ENCODE results near the gene WWOX.

The WWOX gene

DNA sequence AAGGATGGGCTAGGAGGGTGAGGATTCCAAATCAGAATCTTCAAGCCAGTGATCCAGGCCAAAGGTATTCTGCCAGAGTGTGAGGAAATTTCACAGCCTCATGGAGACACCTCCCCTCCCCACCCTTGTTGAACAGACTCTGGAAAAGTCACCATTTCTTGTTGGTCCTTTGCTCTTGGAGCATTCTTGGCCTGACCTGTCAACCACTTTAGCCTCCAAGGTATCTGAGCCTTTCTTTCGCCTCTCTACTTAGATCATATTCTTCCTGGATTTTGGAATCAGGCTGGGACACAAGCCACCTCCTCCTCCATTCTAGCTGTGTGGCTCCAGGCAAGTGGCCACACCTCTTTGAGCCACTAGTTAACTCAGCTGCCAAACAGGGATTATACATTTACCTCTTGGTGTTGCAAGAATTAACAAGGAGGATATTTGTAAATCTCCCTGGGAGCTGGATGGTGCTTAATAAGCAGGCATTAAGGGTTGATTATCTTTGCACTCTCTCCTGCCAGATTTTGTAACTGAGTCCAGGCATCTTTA is 193.5 kb downstream of the WWOX start:
- no peaks in the 10 kb centered on the region for H3K27me3 ChIP-seq (replicated peaks; ENCODE audit: control insufficient read depth, insufficient read depth, low read length)
- TF ChIP-seq CTCF (IDR thresholded peaks at IDR 0.05; ENCODE audit: insufficient read depth, low read length, poor library complexity, severe bottlenecking): no peak
- no peak for DNase-seq (ENCODE audit: extremely low read depth, insufficient read length)
- H3K4me3 ChIP-seq (replicated peaks; ENCODE audit: low read depth, low read length): no peak overlapping the region
- no peaks in the 10 kb centered on the region for H3K36me3 ChIP-seq (ENCODE audit: control insufficient read depth, insufficient read depth, low read length)

- H3K4me3 ChIP-seq (replicated peaks; ENCODE audit: low read depth, low read length): no peak overlapping the region
- no peaks in the 10 kb centered on the region for H3K27me3 ChIP-seq (replicated peaks; ENCODE audit: control insufficient read depth, insufficient read depth, low read length)
- no peak for TF ChIP-seq CTCF (IDR thresholded peaks at IDR 0.05; ENCODE audit: insufficient read depth, low read length, poor library complexity, severe bottlenecking)
- DNase-seq (ENCODE audit: extremely low read depth, insufficient read length): no peak
- no peaks in the 10 kb centered on the region for H3K36me3 ChIP-seq (ENCODE audit: control insufficient read depth, insufficient read depth, low read length)
Observed at GRCh38 chr16:78294538-78295225, 195.2 kb downstream of the WWOX start.

DNA sequence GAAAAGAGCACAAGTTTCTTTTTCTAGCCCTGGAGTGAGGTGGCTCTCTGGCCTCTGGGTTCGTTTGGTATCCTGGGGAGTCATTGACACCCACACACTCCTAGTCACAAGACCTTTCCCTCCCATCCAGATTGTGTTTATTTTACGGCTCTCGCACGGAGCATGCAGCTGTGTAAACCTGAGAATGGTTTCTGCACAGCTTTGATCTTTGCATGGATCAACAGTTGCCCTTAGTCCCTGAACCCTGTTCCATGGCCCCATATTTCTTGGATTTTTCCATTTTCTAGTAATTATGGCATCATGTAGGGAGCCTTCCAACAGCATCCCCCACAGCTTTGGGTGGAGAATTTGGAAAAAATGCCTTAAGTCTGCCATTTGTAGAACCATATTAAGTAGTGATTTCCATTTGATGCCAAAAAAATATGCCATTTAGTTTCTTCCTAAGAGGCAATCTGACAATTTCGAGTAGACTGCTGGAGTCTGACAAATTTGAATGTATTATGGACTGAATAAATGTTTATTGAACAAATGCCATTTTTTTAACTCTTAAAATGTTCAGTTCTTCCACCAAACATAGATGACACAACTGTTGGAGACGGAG is 197.7 kb downstream of the WWOX start:
- Histone ChIP-seq H3K27me3 (replicated peaks; ENCODE audit: control insufficient read depth, insufficient read depth, low read length) (no peaks in the 10 kb centered on the region), H3K36me3 (ENCODE audit: control insufficient read depth, insufficient read depth, low read length) (no peaks in the 10 kb centered on the region), H3K4me3 (replicated peaks; ENCODE audit: low read depth, low read length) (no peak overlapping the region)
- no peak for DNase-seq (ENCODE audit: extremely low read depth, insufficient read length)
- no peak for TF ChIP-seq CTCF (IDR thresholded peaks at IDR 0.05; ENCODE audit: insufficient read depth, low read length, poor library complexity, severe bottlenecking)

DNA sequence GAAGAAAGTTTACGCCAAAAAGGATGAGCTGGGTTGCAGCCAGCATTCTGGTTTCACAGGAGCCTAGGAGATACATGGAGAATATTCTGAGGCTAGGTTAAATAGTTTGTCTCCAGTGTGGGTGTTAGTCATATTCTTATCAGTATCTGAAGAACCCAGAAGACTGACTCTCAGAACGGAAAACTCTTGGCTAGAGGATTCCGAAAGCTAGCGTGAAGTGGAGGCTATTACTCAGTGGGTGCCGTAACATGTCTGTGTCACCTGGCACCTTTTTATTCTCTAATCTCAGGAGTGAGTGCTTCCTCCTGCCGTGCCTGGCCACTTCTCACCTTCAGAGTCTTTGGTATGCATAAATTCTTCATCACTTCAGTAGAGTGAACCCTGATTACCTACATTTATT is 199.5 kb downstream of the WWOX start:
- TF ChIP-seq CTCF (IDR thresholded peaks at IDR 0.05; ENCODE audit: insufficient read depth, low read length, poor library complexity, severe bottlenecking): no peak
- no peak overlapping the region for H3K4me3 ChIP-seq (replicated peaks; ENCODE audit: low read depth, low read length)
- no peaks in the 10 kb centered on the region for H3K36me3 ChIP-seq (ENCODE audit: control insufficient read depth, insufficient read depth, low read length)

DNA sequence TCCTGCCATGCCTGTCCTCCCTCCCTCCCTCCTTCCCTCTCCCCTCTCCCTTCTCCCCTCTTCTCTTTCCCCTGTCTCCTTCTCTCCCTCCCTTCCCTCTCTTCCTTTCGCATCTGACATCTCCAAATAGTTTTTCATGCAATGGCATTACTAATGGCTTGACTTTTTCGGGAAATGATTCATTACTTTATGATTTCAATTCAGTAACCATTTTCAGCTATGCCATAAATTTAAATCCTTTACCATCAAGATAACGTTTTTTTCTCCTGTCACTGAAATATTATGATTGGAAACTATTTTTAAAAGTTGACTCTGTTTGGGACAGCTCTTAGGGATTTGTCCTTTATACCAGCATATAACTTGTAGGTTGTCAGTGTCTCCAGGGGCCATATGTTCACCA is 201.0 kb downstream of the WWOX start:
- Histone ChIP-seq H3K36me3 (ENCODE audit: control insufficient read depth, insufficient read depth, low read length) (no peaks in the 10 kb centered on the region), H3K4me3 (replicated peaks; ENCODE audit: low read depth, low read length) (no peak overlapping the region), H3K27me3 (replicated peaks; ENCODE audit: control insufficient read depth, insufficient read depth, low read length) (no peaks in the 10 kb centered on the region)
- DNase-seq (ENCODE audit: extremely low read depth, insufficient read length): no peak
- no peak for TF ChIP-seq CTCF (IDR thresholded peaks at IDR 0.05; ENCODE audit: insufficient read depth, low read length, poor library complexity, severe bottlenecking)

More for the DNA sequence above, 199.5 kb downstream of the WWOX start:
- no peak for DNase-seq (ENCODE audit: extremely low read depth, insufficient read length)
- no peaks in the 10 kb centered on the region for H3K27me3 ChIP-seq (replicated peaks; ENCODE audit: control insufficient read depth, insufficient read depth, low read length)
